Fibroblast of pulmonary artery (primary cell): ENCODE data around the gene SPATS2.

ENCODE experiments used
- DNase-seq: peaks from one replicate; pipeline ENCODE4 v3.0.0-alpha.2; 2010; ENCODE audit warnings: low read depth
- H3K4me3 ChIP-seq: replicated peaks from 2 replicates; pipeline ENCODE4 v1.5.1; 2011; ENCODE audit warnings: low read depth, mild to moderate bottlenecking, control low read depth, low read length, moderate library complexity
- TF ChIP-seq, protein P1 (sequence below): IDR thresholded peaks from 2 replicates; pipeline ENCODE4 v1.5.1; 2011; ENCODE audit warnings: mild to moderate bottlenecking, control low read depth, low read length, inconsistent platforms; ENCODE audit errors: missing control alignments

SPATS2 gene

DNA sequence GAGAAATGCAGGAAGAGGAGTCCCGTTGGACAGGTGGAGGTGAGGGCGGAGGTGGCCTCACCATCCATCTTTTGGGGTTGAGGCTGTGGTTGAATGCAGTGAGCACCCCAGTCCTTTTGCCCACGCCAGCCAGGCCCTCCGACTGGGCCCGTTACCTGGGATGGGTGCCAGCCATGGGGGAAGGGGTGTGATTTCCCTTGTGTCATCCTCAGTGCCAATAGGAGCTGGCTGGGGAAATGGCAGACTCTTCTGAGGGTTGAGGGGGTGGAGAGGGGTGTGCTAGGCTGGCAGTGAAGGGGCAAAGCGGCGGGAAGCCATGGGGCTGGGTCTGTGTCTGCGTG is 181.2 kb downstream of the SPATS2 start:
- no peak overlapping the region for H3K4me3 ChIP-seq
- no peak for DNase-seq
- TF ChIP-seq, protein P1, sequence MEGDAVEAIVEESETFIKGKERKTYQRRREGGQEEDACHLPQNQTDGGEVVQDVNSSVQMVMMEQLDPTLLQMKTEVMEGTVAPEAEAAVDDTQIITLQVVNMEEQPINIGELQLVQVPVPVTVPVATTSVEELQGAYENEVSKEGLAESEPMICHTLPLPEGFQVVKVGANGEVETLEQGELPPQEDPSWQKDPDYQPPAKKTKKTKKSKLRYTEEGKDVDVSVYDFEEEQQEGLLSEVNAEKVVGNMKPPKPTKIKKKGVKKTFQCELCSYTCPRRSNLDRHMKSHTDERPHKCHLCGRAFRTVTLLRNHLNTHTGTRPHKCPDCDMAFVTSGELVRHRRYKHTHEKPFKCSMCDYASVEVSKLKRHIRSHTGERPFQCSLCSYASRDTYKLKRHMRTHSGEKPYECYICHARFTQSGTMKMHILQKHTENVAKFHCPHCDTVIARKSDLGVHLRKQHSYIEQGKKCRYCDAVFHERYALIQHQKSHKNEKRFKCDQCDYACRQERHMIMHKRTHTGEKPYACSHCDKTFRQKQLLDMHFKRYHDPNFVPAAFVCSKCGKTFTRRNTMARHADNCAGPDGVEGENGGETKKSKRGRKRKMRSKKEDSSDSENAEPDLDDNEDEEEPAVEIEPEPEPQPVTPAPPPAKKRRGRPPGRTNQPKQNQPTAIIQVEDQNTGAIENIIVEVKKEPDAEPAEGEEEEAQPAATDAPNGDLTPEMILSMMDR = no peak

DNA sequence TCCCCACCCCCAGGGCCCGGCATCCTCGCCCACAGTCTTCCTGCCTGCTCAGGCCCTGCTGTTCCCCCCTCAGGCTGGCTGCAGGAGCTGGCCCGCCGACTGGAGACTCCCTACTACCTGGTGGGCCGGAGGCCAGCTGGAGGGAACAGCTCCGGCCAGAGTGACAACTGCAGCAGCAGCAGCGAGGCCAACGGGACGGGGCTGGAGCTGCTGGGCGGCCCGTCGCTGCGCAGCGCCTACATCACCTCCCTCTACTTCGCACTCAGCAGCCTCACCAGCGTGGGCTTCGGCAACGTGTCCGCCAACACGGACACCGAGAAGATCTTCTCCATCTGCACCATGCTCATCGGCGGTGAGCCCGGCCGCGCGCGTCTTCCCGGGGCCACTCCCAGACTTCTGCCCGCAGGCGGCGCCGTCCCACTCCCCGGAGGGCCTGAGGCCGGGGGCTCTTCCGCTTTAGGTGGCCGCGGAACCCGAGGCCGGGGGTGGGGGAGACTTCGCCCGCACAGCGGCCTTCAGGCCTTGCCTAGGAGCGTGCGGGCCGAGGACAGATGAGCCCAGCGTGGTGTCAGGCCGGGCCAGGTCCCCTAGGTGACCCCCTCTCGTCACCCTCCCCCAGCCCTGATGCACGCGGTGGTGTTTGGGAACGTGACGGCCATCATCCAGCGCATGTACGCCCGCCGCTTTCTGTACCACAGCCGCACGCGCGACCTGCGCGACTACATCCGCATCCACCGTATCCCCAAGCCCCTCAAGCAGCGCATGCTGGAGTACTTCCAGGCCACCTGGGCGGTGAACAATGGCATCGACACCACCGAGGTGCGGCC is 181.8 kb downstream of the SPATS2 start:
- TF ChIP-seq, protein P1 = peak; percentile 26
- DNase-seq = no peak
- peak overlapping the region; percentile 31 for H3K4me3 ChIP-seq

DNA sequence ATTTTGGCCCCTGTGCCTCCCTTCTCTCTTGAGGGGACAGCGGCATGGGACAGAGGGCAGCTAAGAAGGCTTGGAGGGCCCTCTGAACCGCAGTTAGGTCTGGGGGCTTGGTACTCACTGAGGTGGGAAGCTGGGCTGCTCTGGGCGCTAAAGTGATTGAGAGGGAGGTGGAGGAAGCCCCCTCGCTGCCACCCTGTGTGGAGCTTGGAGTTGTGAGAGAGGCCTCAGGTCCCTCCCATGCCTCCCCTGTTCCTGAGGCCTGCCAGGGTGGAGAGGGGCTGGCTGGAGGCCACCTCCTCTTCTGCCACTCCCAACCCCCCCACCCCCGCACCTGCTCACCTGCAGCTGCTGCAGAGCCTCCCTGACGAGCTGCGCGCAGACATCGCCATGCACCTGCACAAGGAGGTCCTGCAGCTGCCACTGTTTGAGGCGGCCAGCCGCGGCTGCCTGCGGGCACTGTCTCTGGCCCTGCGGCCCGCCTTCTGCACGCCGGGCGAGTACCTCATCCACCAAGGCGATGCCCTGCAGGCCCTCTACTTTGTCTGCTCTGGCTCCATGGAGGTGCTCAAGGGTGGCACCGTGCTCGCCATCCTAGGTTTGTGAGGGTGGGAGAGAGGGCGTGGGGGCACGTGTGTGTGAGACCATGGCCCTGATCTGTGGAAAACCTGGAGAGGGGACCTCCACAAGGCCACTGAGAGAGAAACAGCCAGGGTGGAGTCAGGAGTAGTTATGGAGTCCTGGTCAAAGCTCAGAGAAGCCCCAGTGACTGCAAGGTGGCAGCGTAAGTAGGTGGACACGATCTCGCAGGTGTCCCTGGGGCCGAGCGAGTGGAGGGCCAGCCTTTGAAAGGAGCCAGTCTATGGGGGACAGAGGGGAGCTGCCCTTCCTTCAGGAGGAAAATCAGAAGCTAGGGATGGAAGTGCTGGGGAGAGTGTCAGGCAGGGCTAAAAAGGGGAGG is 182.8 kb downstream of the SPATS2 start:
- DNase-seq = no peak
- TF ChIP-seq, protein P1 = no peak
- H3K4me3 ChIP-seq = no peak overlapping the region

DNA sequence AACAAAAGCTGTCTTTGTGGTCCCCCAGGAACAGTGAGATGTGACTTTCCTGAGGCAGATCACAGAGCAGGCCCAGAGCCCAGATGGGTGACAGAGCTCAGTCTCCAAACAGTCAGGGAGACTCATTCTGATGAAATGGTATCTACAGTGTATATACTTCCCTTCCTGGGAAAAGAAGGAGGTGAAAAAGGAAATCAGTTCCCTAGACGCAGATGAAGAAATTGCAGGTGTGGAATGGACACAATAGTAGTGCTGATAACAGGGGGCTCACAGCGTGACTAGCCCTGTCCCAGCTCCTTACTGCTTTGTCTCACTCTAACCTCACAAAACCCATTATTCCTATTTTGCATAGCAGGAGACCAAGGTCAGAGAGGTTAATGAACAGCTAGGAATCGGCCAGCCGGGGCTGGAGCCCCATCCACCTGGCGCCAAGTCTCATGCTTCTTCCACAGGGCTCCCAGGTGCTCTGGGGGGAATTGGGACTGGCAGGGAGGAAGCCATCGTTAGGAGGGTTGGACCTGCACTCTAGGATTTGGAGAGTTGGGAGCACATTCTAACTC is 183.5 kb downstream of the SPATS2 start:
- no peak for DNase-seq
- TF ChIP-seq, protein P1 = no peak

DNA sequence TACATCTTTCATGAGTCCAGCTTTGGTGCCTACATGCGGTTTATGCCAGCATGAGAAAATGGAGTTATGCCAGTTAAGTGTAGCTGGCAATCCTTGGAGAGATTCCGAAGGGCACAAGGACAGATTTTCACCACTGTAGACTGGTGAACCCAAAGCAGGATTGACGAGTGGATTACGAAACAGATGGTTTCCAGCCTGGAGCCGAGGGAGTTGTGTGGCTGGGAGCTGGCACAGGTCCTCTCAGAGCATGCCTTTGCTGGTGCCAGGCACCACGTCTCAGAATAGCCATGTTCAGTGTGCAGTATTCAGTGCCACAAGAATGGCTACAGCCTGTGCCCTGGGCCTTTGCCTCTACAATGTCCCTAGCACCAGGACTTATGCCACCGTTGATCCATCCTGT is 184.8 kb downstream of the SPATS2 start:
- DNase-seq = peak; percentile 22
- H3K4me3 ChIP-seq = no peak overlapping the region
- TF ChIP-seq, protein P1 = no peak

More for the DNA sequence above, 183.5 kb downstream of the SPATS2 start:
- H3K4me3 ChIP-seq = no peak overlapping the region

DNA sequence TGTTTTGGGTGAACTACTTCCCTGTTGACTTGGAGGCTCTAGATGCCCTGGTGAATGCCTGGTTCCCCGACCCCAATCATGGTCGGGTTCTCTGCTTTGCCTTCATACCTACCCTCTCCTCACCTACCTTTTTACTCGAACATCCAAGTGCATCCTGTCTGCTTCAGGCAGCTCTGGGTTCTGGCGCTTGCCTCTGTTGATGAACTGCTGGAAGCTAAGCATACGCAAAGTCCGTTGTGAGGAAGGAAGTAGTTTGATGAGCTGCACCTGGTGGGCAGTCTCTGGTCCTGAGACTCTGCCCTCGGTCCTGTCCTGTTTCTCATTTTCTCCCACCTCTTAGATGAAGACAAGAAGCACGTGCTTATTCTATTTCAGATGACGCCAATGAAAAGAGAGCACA is 185.2 kb downstream of the SPATS2 start:
- TF ChIP-seq, protein P1 = no peak
- no peak overlapping the region for H3K4me3 ChIP-seq
- DNase-seq = no peak
